ENCODE results near the gene SENP6.

SENP6 gene

DNA sequence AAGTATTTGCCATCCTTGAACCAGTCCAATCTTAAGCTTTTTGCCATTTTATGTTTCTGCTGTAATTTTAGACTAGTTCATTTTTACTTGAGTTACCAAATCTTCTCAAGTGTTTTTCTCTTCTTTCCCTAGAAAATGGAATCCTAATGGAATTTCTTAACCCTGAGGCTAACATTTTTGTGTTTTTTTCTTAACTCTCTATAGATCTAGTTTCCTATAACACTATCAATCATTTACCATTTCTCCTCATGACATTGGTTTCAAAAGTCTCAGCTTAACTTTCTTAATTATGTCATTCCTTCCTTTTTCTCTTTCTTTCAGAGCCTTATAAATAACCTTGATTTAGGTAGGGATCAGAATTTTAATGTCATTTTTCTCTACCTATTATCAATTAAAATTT, 54.8 kb downstream of the SENP6 start:
- no peak for TF ChIP-seq EZH2phosphoT487 (IDR thresholded peaks at IDR 0.05; ENCODE audit: borderline replicate concordance)
- TF ChIP-seq, protein P1, sequence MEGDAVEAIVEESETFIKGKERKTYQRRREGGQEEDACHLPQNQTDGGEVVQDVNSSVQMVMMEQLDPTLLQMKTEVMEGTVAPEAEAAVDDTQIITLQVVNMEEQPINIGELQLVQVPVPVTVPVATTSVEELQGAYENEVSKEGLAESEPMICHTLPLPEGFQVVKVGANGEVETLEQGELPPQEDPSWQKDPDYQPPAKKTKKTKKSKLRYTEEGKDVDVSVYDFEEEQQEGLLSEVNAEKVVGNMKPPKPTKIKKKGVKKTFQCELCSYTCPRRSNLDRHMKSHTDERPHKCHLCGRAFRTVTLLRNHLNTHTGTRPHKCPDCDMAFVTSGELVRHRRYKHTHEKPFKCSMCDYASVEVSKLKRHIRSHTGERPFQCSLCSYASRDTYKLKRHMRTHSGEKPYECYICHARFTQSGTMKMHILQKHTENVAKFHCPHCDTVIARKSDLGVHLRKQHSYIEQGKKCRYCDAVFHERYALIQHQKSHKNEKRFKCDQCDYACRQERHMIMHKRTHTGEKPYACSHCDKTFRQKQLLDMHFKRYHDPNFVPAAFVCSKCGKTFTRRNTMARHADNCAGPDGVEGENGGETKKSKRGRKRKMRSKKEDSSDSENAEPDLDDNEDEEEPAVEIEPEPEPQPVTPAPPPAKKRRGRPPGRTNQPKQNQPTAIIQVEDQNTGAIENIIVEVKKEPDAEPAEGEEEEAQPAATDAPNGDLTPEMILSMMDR (conservative IDR thresholded peaks at IDR 0.05; ENCODE audit: low read length): no peak
- no peaks in the 10 kb centered on the region for H3K4me1 ChIP-seq (ENCODE audit: insufficient read depth, low read length, poor library complexity, severe bottlenecking)
- H3K4me2 ChIP-seq (ENCODE audit: low read depth, low read length, poor library complexity, severe bottlenecking): no peak overlapping the region
- H3K4me3 ChIP-seq (ENCODE audit: low read length, poor library complexity, severe bottlenecking): no peak overlapping the region
- H3K9ac ChIP-seq (ENCODE audit: low read depth, low read length, poor library complexity, severe bottlenecking): no peak overlapping the region
- no peaks in the 10 kb centered on the region for H3K27me3 ChIP-seq (ENCODE audit: insufficient read depth, low read length, poor library complexity, severe bottlenecking)
- H3K36me3 ChIP-seq (ENCODE audit: insufficient read depth, low read length): peaks cover 58% of the 10 kb centered on the region; the same call in 1 of the 2 replicates
- H3K79me2 ChIP-seq (ENCODE audit: insufficient read depth, low read length): no peaks in the 10 kb centered on the region
- no peaks in the 10 kb centered on the region for H3F3A ChIP-seq (ENCODE audit: low read depth)
- H2AFZ ChIP-seq (ENCODE audit: low read length): no peak overlapping the region
- no peaks in the 10 kb centered on the region for H3K9me2 ChIP-seq (replicated peaks; ENCODE audit: low read depth, low read length)
- no peaks in the 10 kb centered on the region for H4K20me1 ChIP-seq (ENCODE audit: insufficient read depth, low read length, poor library complexity, severe bottlenecking)
- H3K9me3 ChIP-seq (ENCODE audit: insufficient read depth, low read depth, low read length): no peaks in the 10 kb centered on the region

DNA sequence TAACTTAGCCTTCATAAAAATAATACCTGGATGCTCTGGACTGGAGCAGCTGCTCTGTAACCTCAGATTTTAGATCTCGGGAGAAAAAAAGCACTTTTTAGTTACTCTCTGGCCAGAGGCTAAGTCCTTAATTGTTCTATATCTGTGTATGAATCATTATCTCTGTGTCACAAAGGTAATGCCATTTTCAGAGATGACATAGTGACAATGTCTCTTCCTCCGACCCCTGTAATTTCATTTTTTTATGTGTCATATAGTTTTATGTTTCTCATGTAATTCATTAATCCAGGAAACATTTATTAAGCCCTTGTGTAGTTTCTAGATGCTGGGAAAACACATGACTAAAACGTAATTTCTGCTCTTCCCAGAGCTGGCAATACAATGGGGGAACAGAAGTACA, 55.6 kb downstream of the SENP6 start:
- TF ChIP-seq, protein P1 (conservative IDR thresholded peaks at IDR 0.05; ENCODE audit: low read length): no peak
- no peak for TF ChIP-seq EZH2phosphoT487 (IDR thresholded peaks at IDR 0.05; ENCODE audit: borderline replicate concordance)
- Histone ChIP-seq H3K36me3 (ENCODE audit: insufficient read depth, low read length) (peaks cover 57% of the 10 kb centered on the region; the same call in 1 of the 2 replicates), H3F3A (ENCODE audit: low read depth) (no peaks in the 10 kb centered on the region), H3K9me3 (ENCODE audit: insufficient read depth, low read depth, low read length) (no peaks in the 10 kb centered on the region), H3K9ac (ENCODE audit: low read depth, low read length, poor library complexity, severe bottlenecking) (no peak overlapping the region), H3K9me2 (replicated peaks; ENCODE audit: low read depth, low read length) (no peaks in the 10 kb centered on the region), H3K79me2 (ENCODE audit: insufficient read depth, low read length) (no peaks in the 10 kb centered on the region), H3K4me1 (ENCODE audit: insufficient read depth, low read length, poor library complexity, severe bottlenecking) (no peaks in the 10 kb centered on the region), H4K20me1 (ENCODE audit: insufficient read depth, low read length, poor library complexity, severe bottlenecking) (no peaks in the 10 kb centered on the region), H2AFZ (ENCODE audit: low read length) (no peak overlapping the region), H3K27me3 (ENCODE audit: insufficient read depth, low read length, poor library complexity, severe bottlenecking) (no peaks in the 10 kb centered on the region), H3K4me2 (ENCODE audit: low read depth, low read length, poor library complexity, severe bottlenecking) (no peak overlapping the region), H3K4me3 (ENCODE audit: low read length, poor library complexity, severe bottlenecking) (no peak overlapping the region)

DNA sequence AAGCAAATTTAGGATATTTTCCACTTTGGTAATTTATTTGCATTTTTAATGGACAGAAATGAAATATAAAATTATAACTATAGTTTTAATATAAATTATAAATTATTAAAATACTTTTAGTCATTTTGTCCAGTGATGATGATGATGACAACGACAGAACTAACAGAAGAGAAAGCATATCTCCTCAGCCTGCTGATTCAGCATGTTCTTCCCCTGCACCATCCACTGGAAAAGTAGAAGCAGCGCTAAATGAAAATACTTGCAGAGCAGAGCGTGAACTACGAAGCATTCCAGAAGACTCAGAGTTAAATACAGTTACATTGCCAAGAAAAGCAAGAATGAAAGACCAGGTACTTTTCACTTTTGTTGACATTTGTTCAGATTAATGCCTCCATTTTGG, 64.9 kb downstream of the SENP6 start:
- no peaks in the 10 kb centered on the region for H3K79me2 ChIP-seq (ENCODE audit: insufficient read depth, low read length)
- H3K9me2 ChIP-seq (replicated peaks; ENCODE audit: low read depth, low read length): no peaks in the 10 kb centered on the region
- H3K9me3 ChIP-seq (ENCODE audit: insufficient read depth, low read depth, low read length): no peaks in the 10 kb centered on the region
- H3F3A ChIP-seq (ENCODE audit: low read depth): no peaks in the 10 kb centered on the region
- peaks cover 64% of the 10 kb centered on the region for H3K36me3 ChIP-seq (ENCODE audit: insufficient read depth, low read length)
- H4K20me1 ChIP-seq (ENCODE audit: insufficient read depth, low read length, poor library complexity, severe bottlenecking): peaks cover 2% of the 10 kb centered on the region
- H2AFZ ChIP-seq (ENCODE audit: low read length): no peak overlapping the region
- TF ChIP-seq, protein P1 (conservative IDR thresholded peaks at IDR 0.05; ENCODE audit: low read length): no peak
- no peak for TF ChIP-seq EZH2phosphoT487 (IDR thresholded peaks at IDR 0.05; ENCODE audit: borderline replicate concordance)
- no peaks in the 10 kb centered on the region for H3K27me3 ChIP-seq (ENCODE audit: insufficient read depth, low read length, poor library complexity, severe bottlenecking)
- no peak overlapping the region for H3K4me2 ChIP-seq (ENCODE audit: low read depth, low read length, poor library complexity, severe bottlenecking)
- H3K9ac ChIP-seq (ENCODE audit: low read depth, low read length, poor library complexity, severe bottlenecking): no peak overlapping the region
- H3K4me3 ChIP-seq (ENCODE audit: low read length, poor library complexity, severe bottlenecking): no peak overlapping the region
- H3K4me1 ChIP-seq (ENCODE audit: insufficient read depth, low read length, poor library complexity, severe bottlenecking): no peaks in the 10 kb centered on the region

All from Loucy (cell line).